Stimulated activated CD8-positive, alpha-beta memory T cell treated with anti-CD3 and anti-CD28 coated beads, Interleukin-15, amount 100 ng/mL, for 1 hour (primary cell): ENCODE data around the gene FBN3.
"Not testable (repeated sequence)": the region's sequence is repeated elsewhere in the genome, so short reads cannot be mapped to it uniquely, and the experiment has no call there.

ENCODE experiments used
- DNase-seq: peaks from one replicate; pipeline ENCODE4 v3.0.0-alpha.2; 2020; ENCODE audit warnings: low read depth

FBN3 gene

DNA sequence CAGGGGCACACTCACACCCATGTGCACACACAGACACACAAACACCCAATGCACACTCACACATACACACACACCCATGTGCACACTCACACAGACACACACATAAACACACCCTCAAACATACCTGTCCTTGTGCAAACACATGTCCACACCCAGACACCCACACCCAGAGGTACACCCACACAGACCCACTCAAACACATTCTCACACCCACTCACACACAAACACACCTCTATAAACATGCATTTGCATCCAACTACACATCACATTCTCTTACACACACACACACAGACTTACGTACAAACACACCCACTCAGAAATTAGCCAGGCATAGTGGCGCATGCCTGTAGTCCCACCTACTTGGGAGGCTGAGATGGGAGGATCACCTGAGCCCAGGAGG, 31.4 kb downstream of the FBN3 start:
- DNase-seq, result no peak

DNA sequence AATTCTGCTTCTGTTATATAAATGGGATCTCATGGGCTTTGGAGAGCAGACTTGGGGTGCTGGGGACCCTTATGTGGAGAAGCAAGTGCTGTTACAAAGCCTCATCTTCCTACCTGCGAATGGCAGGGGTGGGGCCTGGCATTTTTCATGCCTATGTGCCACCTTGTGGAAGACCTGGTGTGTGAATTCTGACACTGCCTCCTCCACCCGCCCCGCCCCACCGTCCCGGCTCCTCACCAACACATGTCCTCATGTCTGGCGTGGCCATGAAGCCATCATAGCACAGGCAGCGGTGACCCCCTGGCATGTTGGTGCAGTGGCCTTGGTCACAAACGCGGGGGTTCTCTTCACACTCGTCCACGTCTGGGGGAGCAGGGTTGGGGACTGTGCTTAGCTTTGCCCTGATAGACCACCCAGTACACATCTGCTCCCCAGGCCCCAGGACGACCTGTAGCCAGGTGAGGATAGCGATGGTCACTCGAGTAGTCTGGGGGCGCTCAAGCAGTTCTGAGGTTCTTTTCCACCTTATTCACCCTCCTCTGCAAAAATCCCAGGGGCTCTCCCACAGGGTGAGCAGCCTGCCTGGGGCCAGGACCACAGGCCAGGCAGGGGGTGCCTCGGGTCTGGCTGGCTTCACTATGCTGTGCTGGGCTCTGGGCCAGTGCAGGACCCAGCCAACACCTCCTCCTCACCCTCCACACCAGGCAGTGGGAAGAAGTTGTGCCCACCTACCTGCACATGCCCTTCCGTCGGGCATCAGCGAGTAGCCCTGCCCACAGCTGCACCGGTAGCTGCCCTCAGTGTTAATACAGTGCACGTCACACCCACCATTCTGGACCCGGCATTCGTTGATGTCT, 32.7 kb downstream of the FBN3 start:
- no peak for DNase-seq

DNA sequence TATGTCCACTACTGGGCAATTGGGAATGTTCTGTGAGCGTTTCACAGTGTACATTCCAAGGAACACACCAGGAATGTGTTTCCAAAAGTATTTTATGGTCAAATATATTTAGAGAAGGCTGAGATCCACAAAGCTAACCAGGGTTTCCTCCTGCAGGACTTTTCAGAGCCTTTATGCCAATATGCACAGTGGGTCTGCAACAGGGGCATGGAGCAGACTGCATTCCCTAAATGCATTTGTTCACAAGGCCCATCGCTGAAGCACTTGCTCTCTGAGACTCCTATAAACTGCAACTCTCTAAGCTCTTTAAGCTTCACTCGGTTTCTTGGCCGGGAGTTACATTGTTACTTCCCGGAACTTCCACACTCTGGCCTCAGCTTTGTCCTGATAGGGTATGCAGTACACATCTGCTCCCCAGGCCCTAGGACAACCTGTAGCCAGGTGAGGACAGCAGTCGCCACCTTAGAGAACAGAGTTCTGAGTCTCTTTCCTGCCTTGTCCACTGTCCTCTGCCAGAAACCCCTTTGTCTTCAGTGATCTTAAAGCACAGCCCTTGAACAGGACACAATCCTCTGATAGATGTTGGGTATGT, 33.5 kb downstream of the FBN3 start:
- no peak for DNase-seq

DNA sequence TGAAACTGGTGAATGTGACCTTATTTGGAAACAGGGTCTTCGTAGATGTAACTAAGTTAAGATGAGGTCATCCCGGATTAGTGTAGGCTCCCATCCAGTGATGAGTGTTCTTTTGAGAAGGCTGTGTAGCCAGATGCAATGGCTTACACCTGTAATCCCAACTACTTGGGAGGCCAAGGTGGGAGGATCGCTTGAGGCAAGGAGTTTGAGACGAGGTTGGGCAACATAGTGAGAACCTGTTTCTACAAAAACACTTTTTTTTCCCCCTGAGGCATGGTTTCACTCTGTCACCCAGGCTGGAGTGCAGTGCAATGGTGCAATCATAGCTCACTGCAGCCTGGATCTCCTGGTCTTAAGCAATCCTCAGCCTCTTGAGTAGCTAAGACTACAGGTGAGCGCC, 36.4 kb downstream of the FBN3 start:
- DNase-seq, result no peak

DNA sequence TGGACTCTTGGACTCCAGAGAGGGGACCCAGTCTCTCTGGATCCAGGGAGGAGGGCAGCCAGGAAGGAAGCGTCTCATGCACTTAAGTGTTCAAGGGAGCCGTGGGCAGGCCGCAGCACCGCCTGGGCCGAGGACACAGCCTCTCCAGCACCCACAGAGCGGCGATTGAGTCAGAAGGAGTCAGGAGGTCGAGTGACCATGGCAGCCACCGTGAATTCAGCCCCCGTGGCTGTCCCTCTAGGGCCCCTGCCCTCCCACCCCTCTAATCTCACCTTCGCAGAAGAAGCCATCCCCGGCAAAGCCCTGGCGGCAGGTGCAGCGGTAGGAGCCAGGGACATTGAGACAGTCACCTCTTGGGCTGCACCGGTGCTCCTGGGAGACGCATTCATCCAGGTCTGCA, 38.0 kb downstream of the FBN3 start:
- no peak for DNase-seq

DNA sequence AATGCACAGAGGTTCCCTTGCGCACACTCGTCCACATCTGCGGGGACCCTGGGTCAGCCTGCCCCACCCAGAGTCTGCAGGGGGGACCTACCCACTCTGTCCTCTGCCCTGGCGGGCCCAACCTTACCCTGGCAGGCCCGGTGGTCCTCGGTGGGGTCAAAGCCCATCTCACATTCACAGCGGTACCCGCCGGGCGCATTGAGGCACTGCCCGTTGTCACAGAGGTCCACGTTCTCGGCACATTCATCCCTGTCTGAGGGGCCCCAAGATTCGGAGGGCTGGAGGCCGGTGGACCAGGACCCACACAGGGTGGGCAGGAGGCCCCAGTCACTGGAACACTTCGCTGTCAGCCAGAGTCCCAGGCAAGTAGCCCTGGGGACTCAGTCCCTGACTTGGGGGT, 38.5 kb downstream of the FBN3 start:
- DNase-seq, result no peak

DNA sequence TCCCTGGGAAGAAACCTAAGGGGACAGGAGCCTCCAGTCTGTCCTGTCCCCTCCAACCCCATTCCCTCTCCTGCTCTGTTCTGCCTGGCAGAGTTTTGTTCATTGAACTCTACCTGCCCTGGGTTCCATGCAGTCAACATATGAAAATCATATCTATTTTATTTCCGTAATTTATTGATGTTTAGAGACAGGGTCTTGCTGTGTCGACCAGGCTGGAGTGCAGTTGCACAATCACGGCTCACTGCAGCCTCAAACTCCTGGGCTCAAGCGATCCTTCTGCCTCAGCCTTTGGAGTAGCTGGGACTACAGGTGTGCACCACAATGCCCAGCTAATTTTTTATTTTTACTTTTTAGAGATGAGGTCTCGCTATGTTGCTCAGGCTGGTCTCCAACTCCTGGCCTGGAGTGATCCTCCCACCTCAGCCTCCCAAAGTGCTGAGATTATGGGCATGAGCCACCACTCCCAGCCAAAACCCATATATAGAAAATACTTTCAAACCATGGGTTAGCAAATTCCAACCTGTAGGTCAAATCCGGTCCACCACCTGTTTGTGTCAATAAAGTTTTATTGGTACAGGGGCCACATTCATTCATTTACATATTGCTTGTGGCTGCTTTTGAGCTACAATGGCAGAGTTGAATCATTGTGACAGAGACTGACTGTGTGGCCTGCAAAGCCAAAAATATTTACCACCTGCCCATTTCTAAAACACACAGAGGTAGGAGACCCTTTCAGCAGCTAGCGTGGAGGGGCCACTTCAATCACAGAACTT, 39.3 kb downstream of the FBN3 start:
- no peak for DNase-seq

DNA sequence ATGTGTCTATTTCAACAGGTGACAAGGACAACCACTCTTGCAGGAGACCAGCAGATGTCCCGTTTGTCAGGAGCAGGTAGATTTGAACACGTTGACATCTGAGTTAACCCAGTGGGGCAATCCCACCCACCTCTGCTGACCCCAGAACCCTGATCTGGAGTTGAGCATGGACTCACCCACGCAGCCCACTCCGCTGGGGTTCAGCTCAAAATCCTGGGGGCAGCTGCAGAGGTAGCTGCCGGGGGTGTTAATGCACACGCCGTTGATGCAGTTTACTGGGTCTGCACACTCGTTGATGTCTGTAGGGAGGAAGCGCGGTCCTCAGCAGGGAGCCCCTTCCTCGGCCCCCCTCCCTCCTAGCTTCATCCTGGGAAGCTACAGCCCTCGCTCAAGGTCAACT, 39.9 kb downstream of the FBN3 start:
- no peak for DNase-seq

DNA sequence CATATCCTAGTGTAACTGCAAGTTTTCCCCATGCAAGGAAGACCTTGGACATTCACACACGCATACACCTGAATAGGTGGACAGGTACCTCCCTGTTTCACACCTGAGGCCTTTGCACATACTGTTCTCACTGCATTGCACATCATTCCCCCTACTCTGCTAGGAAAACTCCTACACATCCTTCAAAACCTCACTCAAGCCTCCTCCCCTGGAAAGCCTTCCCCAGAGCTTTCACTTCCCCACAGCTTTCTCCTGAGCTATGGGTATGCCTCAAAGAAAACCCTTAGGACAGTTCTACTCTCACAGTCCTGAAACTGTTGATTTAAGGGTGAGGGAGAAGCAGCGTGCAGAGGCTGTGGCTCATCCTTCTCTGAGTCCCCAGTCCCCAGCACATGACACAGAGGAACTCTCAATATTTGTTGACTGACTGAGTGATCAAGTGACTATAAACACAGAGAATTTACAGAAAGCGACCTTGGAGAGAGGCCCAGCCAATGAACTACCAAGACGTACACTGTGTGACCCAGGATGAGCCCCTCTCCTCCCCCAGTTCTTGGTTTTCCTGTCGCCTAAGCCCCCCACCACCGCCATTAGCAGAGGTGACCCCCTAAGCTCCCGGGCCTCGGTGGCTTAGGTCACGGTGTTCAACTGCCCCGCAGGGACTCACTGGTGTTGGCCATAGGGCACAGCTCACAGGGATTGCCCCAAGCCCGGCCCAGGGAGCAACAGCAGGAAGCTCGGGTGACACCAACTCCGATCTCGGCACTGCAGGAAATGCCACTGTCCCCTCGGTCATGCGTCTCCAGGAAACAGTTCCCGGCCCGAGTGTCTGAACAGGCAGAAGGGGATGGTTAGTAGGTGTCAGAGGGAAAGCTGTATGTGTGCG, 40.6 kb downstream of the FBN3 start:
- DNase-seq, result no peak

DNA sequence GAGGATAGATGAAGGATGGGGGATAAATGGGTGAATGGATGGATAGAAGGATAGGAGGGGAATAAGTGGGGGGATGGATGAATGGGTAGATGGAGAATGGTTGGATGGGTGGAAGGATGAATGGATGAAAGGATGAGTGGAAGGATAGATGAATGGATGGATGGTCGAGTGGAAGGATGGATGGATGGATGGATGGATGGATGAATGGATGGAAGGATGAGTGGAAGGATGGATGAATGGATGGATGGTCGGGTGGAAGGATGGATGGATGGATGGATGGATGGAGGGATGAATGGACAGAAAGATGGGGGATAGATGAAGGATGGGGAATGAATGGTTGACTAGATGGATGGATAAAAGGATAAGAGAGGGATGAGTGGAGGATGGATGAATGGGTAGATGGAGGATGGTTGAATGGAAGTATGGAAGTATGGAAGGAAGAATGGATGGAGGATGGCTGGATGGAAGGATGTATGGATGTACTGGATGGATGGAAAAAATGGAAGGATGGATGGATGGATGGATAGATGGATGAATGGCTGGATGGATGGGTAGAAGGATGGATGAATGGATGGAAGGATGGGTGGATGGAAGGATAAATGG, 42.0 kb downstream of the FBN3 start:
- no peak for DNase-seq

DNA sequence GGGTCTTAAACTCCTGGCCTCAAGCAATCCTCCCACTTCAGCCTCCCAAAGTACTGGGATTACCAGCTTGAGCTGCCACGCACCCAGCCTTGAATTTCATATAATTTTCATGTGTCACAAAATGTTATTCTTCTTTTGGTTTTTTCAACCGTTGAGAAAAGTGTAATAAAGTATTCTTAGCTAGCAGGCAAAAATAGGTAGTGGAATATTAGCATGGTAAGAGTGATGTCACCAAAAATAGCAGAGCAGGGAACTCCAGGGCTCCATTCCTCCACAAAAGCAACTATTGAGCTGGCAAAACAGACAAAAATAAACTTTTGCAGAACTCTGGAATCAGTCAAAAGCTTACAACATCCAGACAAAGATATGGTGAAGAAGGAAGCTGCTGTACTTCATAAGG, 43.9 kb downstream of the FBN3 start:
- DNase-seq, result no peak

DNA sequence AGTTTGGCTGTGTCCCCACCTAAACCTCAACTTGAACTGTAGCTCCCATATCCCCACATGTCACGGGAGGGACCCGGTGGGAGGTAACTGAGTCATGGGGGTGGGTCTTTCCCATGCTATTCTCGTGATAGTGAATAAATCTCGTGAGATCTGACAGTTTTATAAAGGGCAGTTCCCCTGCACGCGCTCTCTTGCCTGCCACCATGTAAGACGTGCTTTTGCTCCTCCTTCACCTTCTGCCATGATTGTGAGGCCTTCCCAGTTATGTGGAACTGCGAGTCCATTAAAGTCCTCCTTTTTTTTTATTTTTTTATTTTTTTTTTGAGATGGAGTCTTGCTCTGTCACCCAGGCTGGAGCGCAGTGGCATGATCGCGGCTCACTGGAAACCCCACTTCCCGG, 47.5 kb downstream of the FBN3 start:
- not testable (repeated sequence) for DNase-seq

DNA sequence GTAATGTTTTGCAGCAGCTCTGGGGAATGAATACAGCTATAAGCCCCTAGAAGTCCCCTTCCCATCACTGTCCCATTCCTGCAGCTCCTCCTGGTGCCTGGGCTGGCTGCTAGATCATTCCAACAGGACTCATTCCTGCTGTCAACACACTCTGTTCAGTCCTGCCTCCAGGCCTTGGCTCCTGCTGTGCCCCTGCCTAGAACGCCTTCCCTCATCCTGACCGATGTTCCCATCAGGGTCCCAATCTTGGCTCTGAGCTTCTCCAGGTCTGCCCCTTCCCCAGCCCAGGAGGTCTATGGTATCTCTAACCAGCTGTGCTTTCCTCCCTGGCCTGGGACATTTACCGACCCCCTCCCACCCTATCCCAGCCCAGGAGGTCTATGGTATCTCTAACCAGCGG, 48.1 kb downstream of the FBN3 start:
- DNase-seq, result no peak

DNA sequence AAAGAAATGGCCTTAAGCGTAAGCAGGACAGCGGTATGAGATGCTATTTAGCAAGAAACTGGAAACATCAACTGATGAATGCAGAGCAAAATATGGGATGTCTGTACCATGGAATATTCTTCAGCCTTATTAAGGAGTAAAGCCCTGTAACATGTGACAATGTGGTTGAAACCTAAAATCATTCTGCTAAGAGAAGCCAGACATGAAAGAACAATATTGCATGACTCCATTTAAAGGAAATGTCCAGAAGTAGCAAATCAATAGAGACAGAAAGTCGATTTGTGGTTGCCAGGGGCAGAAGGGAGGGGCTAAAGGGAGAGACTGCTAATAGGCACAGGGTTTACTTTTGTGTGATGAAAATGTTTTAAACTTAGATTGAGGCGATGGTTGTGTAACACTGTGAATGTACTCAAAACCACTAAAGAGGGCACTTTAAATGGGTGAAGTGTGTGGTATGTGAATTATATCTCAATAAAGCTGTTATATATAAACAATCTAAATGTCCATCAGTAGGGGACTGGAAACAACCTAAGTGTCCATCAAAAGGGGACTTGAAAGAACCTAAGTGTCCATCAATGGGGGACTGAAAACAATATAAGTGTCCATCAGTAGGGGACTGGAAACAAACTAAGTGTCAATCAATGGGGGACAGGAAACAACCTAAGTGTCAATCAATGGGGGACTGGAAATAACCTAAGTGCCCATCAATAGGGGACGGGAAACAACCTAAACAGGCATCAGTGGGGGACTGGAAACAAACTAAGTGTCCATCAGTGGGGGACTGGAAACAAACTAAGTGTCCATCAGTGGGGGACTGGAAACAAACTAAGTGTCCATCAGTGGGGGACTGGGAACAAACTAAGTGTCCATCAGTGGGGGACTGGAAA, 51.5 kb downstream of the FBN3 start:
- DNase-seq, result no peak

DNA sequence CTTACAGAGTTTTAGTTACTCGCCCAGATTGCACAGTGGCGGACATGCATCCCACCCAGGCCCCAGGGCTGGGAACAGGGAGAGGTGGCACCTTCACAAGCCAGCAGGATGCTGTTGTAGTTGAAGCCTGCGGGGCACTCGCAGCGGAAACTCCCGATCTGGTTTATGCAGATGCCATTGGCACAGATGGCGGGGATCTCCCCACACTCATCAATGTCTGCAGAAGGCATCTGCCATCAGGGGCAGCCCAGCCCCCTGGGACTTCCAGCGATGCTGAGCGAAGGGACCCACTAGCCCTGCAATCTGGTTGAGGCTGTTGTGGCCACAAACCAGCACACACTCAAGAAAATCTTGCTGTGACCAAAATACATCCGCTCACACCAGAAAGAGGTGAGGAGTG, 52.2 kb downstream of the FBN3 start:
- DNase-seq, result no peak

DNA sequence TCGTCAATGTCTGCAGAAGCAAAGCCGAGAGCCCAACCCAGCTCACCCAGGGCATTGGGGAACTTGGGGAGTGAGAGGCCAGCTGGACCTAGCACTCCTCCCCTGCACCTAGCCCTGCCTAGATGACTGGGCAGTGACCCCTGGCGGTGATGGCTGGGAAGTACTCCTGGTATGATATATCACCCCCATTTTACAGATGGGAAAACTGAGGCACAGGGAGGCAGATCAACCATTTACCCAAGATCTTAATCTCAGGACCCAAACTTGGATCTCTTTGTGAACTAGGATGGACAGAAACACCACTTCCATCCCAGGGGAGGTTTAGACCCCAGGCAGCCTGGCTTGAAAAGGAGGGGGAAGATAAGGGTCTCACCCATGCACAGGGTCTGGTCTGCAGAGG, 53.3 kb downstream of the FBN3 start:
- DNase-seq, result no peak

DNA sequence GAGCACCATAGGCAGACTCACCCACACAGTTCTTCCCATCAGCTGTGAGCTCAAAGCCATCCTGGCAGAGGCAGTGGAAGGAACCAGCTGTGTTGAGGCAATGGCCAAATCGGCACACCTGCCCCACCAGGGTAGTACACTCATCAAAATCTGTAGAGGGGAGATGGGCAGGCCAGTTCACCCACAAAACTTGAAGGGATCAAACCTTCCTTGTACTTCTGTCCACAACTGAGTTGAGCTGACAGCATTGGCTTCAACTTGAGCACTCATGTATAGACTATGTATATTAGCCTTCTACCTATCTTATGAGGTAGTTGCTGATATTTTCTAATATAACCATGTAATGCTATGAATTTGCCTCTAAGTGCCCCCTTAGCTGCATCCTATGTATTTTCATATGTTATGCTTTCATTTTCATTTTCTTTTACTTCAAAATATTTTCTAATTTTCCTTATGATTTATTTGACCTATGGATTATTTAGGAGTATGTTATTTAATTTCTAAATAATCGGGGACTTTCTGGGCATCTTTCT, 54.0 kb downstream of the FBN3 start:
- DNase-seq, result no peak

DNA sequence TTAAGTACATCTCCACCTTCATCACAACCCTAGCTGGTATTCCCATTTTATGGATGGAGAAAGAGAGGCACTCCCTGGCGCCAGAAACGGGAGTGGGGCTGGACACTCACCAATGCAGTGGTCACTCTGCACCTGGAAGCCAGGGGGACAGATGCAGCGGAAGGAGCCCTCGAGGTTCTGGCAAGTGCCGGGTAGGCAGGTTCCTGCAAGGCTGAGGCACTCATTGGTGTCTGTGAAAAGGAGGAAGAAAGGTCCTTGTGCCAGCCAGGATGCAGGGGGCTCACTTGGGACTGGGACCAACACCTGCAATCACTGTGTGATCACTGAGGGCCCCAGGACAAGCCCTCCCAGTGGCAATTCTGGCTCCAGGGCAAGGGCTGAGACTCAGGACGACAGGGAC, 55.1 kb downstream of the FBN3 start:
- no peak for DNase-seq

DNA sequence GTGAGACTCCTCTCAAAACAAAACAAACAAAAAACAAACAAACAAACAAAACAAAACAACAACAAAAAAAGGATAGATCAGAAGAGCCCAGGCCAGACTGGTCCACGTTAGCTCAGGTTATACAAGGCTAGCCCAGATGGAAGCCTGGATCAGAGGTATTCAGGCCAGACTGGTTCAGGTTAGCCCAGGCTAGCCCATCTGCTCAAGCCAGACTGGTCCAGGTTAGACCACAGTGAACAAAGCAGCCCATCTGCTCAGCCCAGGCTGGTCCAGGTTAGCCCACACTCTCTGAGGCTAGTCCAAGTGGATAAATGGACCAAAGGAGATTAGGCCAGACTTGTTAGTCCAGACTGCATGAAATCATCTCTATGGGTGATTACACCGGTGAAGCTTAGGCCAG, 55.7 kb downstream of the FBN3 start:
- DNase-seq, result no peak

DNA sequence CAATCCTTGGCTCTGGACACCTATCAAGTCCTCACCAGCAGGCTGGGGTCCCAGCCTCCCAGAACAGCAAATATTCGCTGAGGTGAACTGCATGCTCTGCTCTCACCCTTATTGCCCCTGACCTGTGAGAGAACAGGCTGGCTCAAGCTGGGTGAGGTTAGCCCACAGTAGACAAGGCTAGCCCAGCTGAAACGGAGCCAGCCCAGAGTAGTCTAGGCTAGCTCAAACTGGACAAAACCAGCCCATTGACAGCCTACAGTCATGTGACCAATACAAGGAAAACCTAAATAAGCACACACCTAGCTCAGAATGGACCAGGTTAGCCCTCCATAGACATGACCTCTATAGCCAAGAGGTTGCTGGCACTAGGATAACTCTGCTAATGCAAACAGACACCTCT, 58.4 kb downstream of the FBN3 start:
- no peak for DNase-seq
